Neuron (in vitro differentiated cells): Measurements from ENCODE around the gene TMEM256.

Experiments
- H2AFZ ChIP-seq: one replicate; pipeline ENCODE4 v1.6.1; 2013; ENCODE audit warnings: low read depth, mild to moderate bottlenecking, inconsistent platforms, low read length, moderate library complexity
- H3K27me3 ChIP-seq: one replicate; pipeline ENCODE4 v1.6.1; 2013; ENCODE audit warnings: low read length; ENCODE audit not compliant: insufficient read depth
- H3K36me3 ChIP-seq: one replicate; pipeline ENCODE4 v1.6.1; 2013; ENCODE audit warnings: low read length; ENCODE audit not compliant: insufficient read depth
- H3K4me1 ChIP-seq: one replicate; pipeline ENCODE4 v1.6.1; 2013; ENCODE audit warnings: low read length; ENCODE audit not compliant: insufficient read depth
- H3K4me3 ChIP-seq: 2 replicates; pipeline ENCODE4 v1.5.1; 2013; ENCODE audit warnings: mild to moderate bottlenecking, low read length, moderate library complexity
- H3K9me3 ChIP-seq: one replicate; pipeline ENCODE4 v1.6.1; 2013; ENCODE audit warnings: low read length

TMEM256 gene

DNA sequence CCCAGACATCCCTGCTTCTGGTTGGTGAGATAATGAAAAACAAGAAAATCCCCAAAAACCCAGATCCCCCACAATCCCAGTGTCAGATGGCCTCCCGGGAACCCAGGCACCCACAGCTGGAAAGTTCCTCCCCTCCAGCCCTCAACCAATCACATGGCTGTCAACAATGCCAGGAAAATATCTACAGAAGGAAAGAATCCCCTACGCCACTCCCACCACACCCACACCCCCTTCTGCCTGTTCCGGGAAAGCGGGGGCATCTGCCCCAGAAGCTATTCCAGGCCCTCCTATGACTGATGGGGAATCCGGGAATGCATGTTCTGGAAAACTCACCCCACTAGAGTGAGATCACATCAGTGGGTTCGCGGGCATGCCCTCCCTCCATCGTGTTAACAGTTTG is 47.1 kb downstream of the TMEM256 start:
- Histone ChIP-seq H2AFZ (no peak overlapping the region), H3K4me1 (peaks cover 40% of the 10 kb centered on the region), H3K9me3 (no peaks in the 10 kb centered on the region), H3K27me3 (no peaks in the 10 kb centered on the region), H3K36me3 (no peaks in the 10 kb centered on the region), H3K4me3 (no peak overlapping the region)

- Histone ChIP-seq H2AFZ (no peak overlapping the region), H3K4me1 (peaks cover 43% of the 10 kb centered on the region), H3K27me3 (no peaks in the 10 kb centered on the region), H3K4me3 (no peak overlapping the region), H3K9me3 (no peaks in the 10 kb centered on the region), H3K36me3 (no peaks in the 10 kb centered on the region)
Observed at GRCh38 chr17:7356072-7356549, 47.8 kb downstream of the TMEM256 start.

DNA sequence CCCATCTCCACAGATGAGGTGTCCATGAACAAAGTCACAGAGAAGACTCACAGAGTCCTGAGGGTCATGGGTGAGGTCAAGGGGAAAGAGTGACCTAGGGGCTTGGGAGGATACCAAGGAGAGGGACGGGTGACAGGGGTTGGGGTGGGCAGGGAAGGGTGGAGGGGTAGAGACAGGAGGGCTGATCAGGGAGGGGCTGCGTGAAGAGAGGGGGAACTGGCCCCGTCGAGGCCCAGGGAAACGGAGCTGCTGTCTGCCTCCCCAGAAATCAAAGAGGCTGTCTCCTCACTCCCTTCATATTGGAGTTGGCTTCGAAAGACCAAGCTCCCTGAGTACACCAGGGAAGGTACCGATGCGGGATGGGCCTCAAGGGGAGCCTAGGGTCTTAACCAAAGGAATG is 48.3 kb downstream of the TMEM256 start:
- Histone ChIP-seq H3K4me3 (no peak overlapping the region), H3K36me3 (no peaks in the 10 kb centered on the region), H3K27me3 (no peaks in the 10 kb centered on the region), H2AFZ (no peak overlapping the region), H3K4me1 (peaks cover 47% of the 10 kb centered on the region), H3K9me3 (no peaks in the 10 kb centered on the region)

- Histone ChIP-seq H3K4me3 (peak within 1 kb of the TSS; percentile 0), H3K9me3 (no peaks in the 10 kb centered on the region), H3K4me1 (peaks cover 50% of the 10 kb centered on the region), H2AFZ (no peak within 1 kb of the TSS), H3K27me3 (no peaks in the 10 kb centered on the region), H3K36me3 (no peaks in the 10 kb centered on the region)
Observed at GRCh38 chr17:7355053-7355452, 48.8 kb downstream of the TMEM256 start, which contains the start of gene TMEM95. TSS of gene TMEM95 (plus strand) at chr17:7355156. CDS start at chr17:7355205, 49 bp downstream.

- no peaks in the 10 kb centered on the region for H3K9me3 ChIP-seq
- peak overlapping the region; percentile 0 for H3K4me3 ChIP-seq
- no peak overlapping the region for H2AFZ ChIP-seq
- peaks cover 57% of the 10 kb centered on the region for H3K4me1 ChIP-seq
- no peaks in the 10 kb centered on the region for H3K27me3 ChIP-seq
- H3K36me3 ChIP-seq: no peaks in the 10 kb centered on the region
Observed at GRCh38 chr17:7354262-7354843, 49.5 kb downstream of the TMEM256 start.
